NCI-H2227 (cell line): ENCODE measurements around the gene DESI2.

ENCODE experiments used
- DNase-seq: peaks from one replicate; lab custom pipeline; 2025; ENCODE audit not compliant: unreplicated experiment; lab: John Stamatoyannopoulos, UW

Gene DESI2

DNA sequence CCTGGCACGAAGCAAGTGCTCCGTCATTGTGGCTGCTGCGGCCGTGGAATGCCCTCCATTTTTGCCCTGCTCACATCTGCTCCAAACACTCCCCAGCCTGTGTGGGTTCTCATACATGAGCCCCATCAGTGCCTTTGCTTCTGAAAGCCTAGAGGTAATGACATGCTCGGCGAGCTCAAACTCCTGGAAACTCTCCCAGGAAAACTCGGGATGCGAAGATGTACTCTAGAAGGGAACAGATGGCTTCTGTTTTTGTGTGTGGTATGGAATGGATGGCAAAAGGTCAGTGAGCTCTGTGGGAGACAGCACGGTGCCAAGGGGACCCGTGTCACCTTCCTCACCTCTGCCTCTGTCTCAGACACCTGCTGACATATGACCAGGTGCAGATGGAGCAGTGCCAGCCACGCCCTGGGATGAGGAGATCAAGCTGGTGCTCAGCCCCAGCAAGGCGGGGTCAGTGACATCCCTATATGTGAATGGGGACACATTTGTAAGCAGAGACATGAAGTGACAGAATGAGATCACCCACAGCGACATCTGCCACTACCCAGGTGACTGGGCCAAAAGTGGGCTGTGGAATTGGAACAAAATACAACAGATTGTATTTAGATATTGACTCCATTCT, 98.5 kb downstream of the DESI2 start:
- DNase-seq, result no peak

DNA sequence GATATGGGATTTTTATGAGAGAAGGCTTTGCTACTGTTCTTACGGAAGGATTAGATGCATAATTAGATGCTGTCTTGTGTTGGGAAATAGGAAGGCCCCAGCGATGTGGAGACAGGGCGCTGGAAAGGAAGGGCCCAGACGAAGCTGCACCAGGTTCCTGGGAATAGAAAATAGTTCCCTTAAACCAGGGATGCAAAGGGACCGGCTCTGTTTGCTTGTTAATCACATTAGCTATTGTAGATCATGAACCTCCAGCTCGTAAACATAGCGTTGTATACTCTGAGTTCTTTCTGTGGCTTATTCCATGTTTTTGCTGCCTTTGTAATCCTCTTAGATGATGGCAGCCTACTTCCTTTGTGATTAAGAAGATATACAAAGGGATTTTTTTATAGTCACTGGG, 102.7 kb downstream of the DESI2 start:
- no peak for DNase-seq

GRCh38 chr1:244757091-244757939, 104.4 kb downstream of the DESI2 start:
- DNase-seq, result no peak
